ENCODE results near the gene SLC1A4. TPM values are rescaled to one million over a fixed set of nuclear protein-coding genes. Genes with fewer than 3 reads are reported as not detected.
"Not testable (repeated sequence)": the region's sequence is repeated elsewhere in the genome, so short reads cannot be mapped to it uniquely, and the experiment has no call there.

SLC1A4 gene
- total RNA-seq, 4 donors from 2014 or later: 12.9 to 39.5 (median 29.0) TPM

GRCh38 chr2:64957109-64957903 is 31.9 kb upstream of the SLC1A4 start:
- no peaks in the 10 kb centered on the region for H3K36me3 ChIP-seq
- no peaks in the 10 kb centered on the region for H3K4me1 ChIP-seq
- no peak for DNase-seq (ENCODE audit: low spot score in 2 of 2)
- H3K9me3 ChIP-seq: no peaks in the 10 kb centered on the region
- TF ChIP-seq POLR2A (IDR thresholded peaks at IDR 0.05): no peak
- no peak for TF ChIP-seq POLR2AphosphoS5 (IDR thresholded peaks at IDR 0.05)
- no peak for TF ChIP-seq EP300 (IDR thresholded peaks at IDR 0.05)
- no peak for TF ChIP-seq CTCF (IDR thresholded peaks at IDR 0.05)
- no peak overlapping the region for H3K4me3 ChIP-seq
- H3K27me3 ChIP-seq: no peaks in the 10 kb centered on the region
- WGBS: 87% methylated on average over 9 of the region's 9 CpGs
- H3K27ac ChIP-seq: no peak overlapping the region

- Histone ChIP-seq H3K4me3 (no peak overlapping the region), H3K27me3 (no peaks in the 10 kb centered on the region), H3K9me3 (no peaks in the 10 kb centered on the region), H3K27ac (no peak overlapping the region), H3K36me3 (no peaks in the 10 kb centered on the region), H3K4me1 (no peaks in the 10 kb centered on the region)
- TF ChIP-seq POLR2A (IDR thresholded peaks at IDR 0.05): no peak
- no peak for TF ChIP-seq CTCF (IDR thresholded peaks at IDR 0.05)
- no peak for TF ChIP-seq EP300 (IDR thresholded peaks at IDR 0.05)
- no peak for TF ChIP-seq POLR2AphosphoS5 (IDR thresholded peaks at IDR 0.05)
- 80% methylated on average over 9 of the region's 9 CpGs for WGBS
- DNase-seq (ENCODE audit: low spot score in 2 of 2): no peak
Measured at GRCh38 chr2:64958556-64958955, 30.6 kb upstream of the SLC1A4 start.

- Histone ChIP-seq H3K4me3 (no peak overlapping the region), H3K9me3 (no peaks in the 10 kb centered on the region), H3K4me1 (no peaks in the 10 kb centered on the region), H3K27ac (no peak overlapping the region), H3K27me3 (no peaks in the 10 kb centered on the region), H3K36me3 (no peaks in the 10 kb centered on the region)
- TF ChIP-seq POLR2AphosphoS5 (IDR thresholded peaks at IDR 0.05) (no peak), EP300 (IDR thresholded peaks at IDR 0.05) (no peak), POLR2A (IDR thresholded peaks at IDR 0.05) (no peak), CTCF (IDR thresholded peaks at IDR 0.05) (no peak)
- WGBS: 74% methylated on average over 2 of the region's 2 CpGs
- DNase-seq (ENCODE audit: low spot score in 2 of 2): no peak
Measured at GRCh38 chr2:64960819-64961218, 28.4 kb upstream of the SLC1A4 start.

GRCh38 chr2:64963138-64963537 is 26.1 kb upstream of the SLC1A4 start:
- WGBS: 64% methylated on average over 4 of the region's 4 CpGs

GRCh38 chr2:64963719-64964118 is 25.5 kb upstream of the SLC1A4 start:
- Histone ChIP-seq H3K4me3 (no peak overlapping the region), H3K27me3 (no peaks in the 10 kb centered on the region), H3K27ac (no peak overlapping the region), H3K9me3 (no peaks in the 10 kb centered on the region), H3K4me1 (no peaks in the 10 kb centered on the region), H3K36me3 (no peaks in the 10 kb centered on the region)
- DNase-seq (ENCODE audit: low spot score in 2 of 2): no peak
- TF ChIP-seq POLR2A (IDR thresholded peaks at IDR 0.05) (no peak), CTCF (IDR thresholded peaks at IDR 0.05) (no peak)
- 91% methylated on average over 1 of the region's 1 CpG for WGBS

More at GRCh38 chr2:64963138-64963537, 26.1 kb upstream of the SLC1A4 start:
- not testable (repeated sequence) for H3K36me3 ChIP-seq; H3K27me3 ChIP-seq; DNase-seq (ENCODE audit: low spot score in 2 of 2); H3K27ac ChIP-seq; H3K4me1 ChIP-seq; H3K9me3 ChIP-seq; H3K4me3 ChIP-seq

- Histone ChIP-seq H3K27ac (no peak overlapping the region), H3K27me3 (no peaks in the 10 kb centered on the region), H3K4me1 (no peaks in the 10 kb centered on the region), H3K36me3 (no peaks in the 10 kb centered on the region), H3K4me3 (no peak overlapping the region), H3K9me3 (no peaks in the 10 kb centered on the region)
- TF ChIP-seq CTCF (IDR thresholded peaks at IDR 0.05) (no peak), POLR2A (IDR thresholded peaks at IDR 0.05) (no peak), POLR2AphosphoS5 (IDR thresholded peaks at IDR 0.05) (no peak), EP300 (IDR thresholded peaks at IDR 0.05) (no peak)
- 98% methylated on average over 4 of the region's 4 CpGs for WGBS
- no peak for DNase-seq (ENCODE audit: low spot score in 2 of 2)
Measured at GRCh38 chr2:64966017-64966416, 23.2 kb upstream of the SLC1A4 start.
